A549 (cell line): ENCODE results near the gene MAML2. TPM values are rescaled to one million over a fixed set of nuclear protein-coding genes. Genes with fewer than 3 reads are reported as not detected.

Experiments used
- ATAC-seq, 2 experiments: fragments of 200-7000 bp in 1 of 2; fragments of >200 bp in 1 of 2; cut with Nextera tagmentation in 1 of 2; cut with Tn5 transposase in 1 of 2; 3 replicates each; pipeline versions ENCODE4 v1.8.0 to v1.9.1; 2018 to 2020; ENCODE audit warnings: mild to moderate bottlenecking in 1 of 2, moderate library complexity in 1 of 2
- CTCF ChIA-PET: fragments of 300-600 bp; sonication (Branson Sonifier 250); formaldehyde crosslinking; extraction: SDS; loops from one replicate; lab custom pipeline; 2021; ENCODE audit warnings: antibody characterized with exemption, inconsistent platforms; lab: Yijun Ruan, JAX
- POLR2A ChIA-PET: fragments of 350-600 bp; formaldehyde crosslinking; extraction: SDS; loops from one replicate; lab custom pipeline; 2021; ENCODE audit warnings: antibody characterized with exemption, inconsistent platforms; lab: Yijun Ruan, JAX
- DNase-seq, 2 experiments: peaks; one replicate each; pipeline versions ENCODE4 v3.0.0 to v3.0.0-alpha.2; 2011 to 2016; ENCODE audit warnings: low read depth in 1 of 2, low spot score in 1 of 2
- FAIRE-seq: peaks from 2 replicates; lab custom pipeline; 2011; peaks lifted over from hg19 to GRCh38; lab: Jason Lieb, UNC
- H3K27ac ChIP-seq, 2 experiments: fragments of >200 bp; sonication (Bioruptor Twin); formaldehyde crosslinking; 3 replicates each; pipeline ENCODE4 v1.5.1; 2016 to 2017
- H3K4me1 ChIP-seq: fragments of >200 bp; sonication (Bioruptor Twin); formaldehyde crosslinking; 3 replicates; pipeline ENCODE4 v1.6.1; 2016
- H3K4me2 ChIP-seq: fragments of >200 bp; sonication (Bioruptor Twin); formaldehyde crosslinking; 3 replicates; pipeline ENCODE4 v1.6.1; 2016
- H3K4me3 ChIP-seq: fragments of >200 bp; sonication (Bioruptor Twin); formaldehyde crosslinking; 3 replicates; pipeline ENCODE4 v1.5.1; 2016
- H3K9me3 ChIP-seq: fragments of >200 bp; sonication (Bioruptor Twin); formaldehyde crosslinking; 3 replicates; pipeline ENCODE4 v1.6.1; 2016
- CBX2 ChIP-seq: fragments of 200-600 bp; sonication (generic); IDR thresholded peaks from 2 replicates; pipeline ENCODE4 v1.6.1; 2016; ENCODE audit warnings: low read depth, mild to moderate bottlenecking, borderline replicate concordance
- CEBPB ChIP-seq, 2 experiments: fragments of >200 bp in 1 of 2; sonication (Bioruptor Twin) in 1 of 2; formaldehyde crosslinking in 1 of 2; IDR thresholded peaks; 2 replicates each; pipeline ENCODE4 v1.6.1; 2012 to 2016
- CHD4 ChIP-seq: fragments of 200-600 bp; sonication (generic); IDR thresholded peaks from 2 replicates; pipeline ENCODE4 v1.6.1; 2016; ENCODE audit warnings: antibody characterized with exemption, mild to moderate bottlenecking, borderline replicate concordance
- E2F6 ChIP-seq: IDR thresholded peaks from 2 replicates; pipeline ENCODE4 v1.6.1; 2012; ENCODE audit warnings: low read depth, borderline replicate concordance
- EHF ChIP-seq: fragments of 250-450 bp; sonication (Bioruptor Pico); IDR thresholded peaks from 2 replicates; pipeline ENCODE4 v1.5.0; 2020; ENCODE audit warnings: mild to moderate bottlenecking
- ESRRA ChIP-seq: fragments of 150-350 bp; IDR thresholded peaks from 2 replicates; pipeline ENCODE4 v1.6.1; 2014; ENCODE audit warnings: mild to moderate bottlenecking, low read length, borderline replicate concordance
- FOSB ChIP-seq: fragments of 250-450 bp; sonication (Bioruptor Pico); IDR thresholded peaks from 2 replicates; pipeline ENCODE4 v1.5.0; 2020; ENCODE audit warnings: mild to moderate bottlenecking, moderate library complexity
- FOXS1 ChIP-seq: fragments of 250-450 bp; sonication (Bioruptor Pico); IDR thresholded peaks from 2 replicates; pipeline ENCODE4 v1.5.0; 2020; ENCODE audit warnings: mild to moderate bottlenecking, moderate library complexity
- GATA3 ChIP-seq: IDR thresholded peaks from 2 replicates; pipeline ENCODE4 v1.6.1; 2012; ENCODE audit warnings: borderline replicate concordance
- HEYL ChIP-seq: fragments of 250-450 bp; sonication (Bioruptor Pico); IDR thresholded peaks from 2 replicates; pipeline ENCODE4 v1.8.0; 2021; ENCODE audit warnings: mild to moderate bottlenecking, moderate library complexity
- HOXB13 ChIP-seq: fragments of 250-450 bp; sonication (Bioruptor Pico); IDR thresholded peaks from 2 replicates; pipeline ENCODE4 v1.5.0; 2020; ENCODE audit warnings: low read depth, mild to moderate bottlenecking, moderate library complexity
- HOXB5 ChIP-seq: fragments of 250-450 bp; sonication (Bioruptor Pico); IDR thresholded peaks from 2 replicates; pipeline ENCODE4 v1.5.0; 2020; ENCODE audit warnings: mild to moderate bottlenecking, moderate library complexity
- JUNB ChIP-seq: fragments of >200 bp; sonication (Bioruptor Twin); formaldehyde crosslinking; IDR thresholded peaks from 2 replicates; pipeline ENCODE4 v1.6.1; 2016
- KDM1A ChIP-seq: fragments of 200-600 bp; sonication (generic); IDR thresholded peaks from 2 replicates; pipeline ENCODE4 v1.6.1; 2016; ENCODE audit warnings: low read depth, mild to moderate bottlenecking
- KDM5A ChIP-seq: fragments of 200-600 bp; sonication (generic); IDR thresholded peaks from 2 replicates; pipeline ENCODE4 v1.6.1; 2016; ENCODE audit warnings: antibody characterized with exemption, mild to moderate bottlenecking
- NPAS2 ChIP-seq: fragments of 250-450 bp; sonication (Bioruptor Pico); IDR thresholded peaks from 2 replicates; pipeline ENCODE4 v1.8.0; 2022; ENCODE audit warnings: mild to moderate bottlenecking, moderate library complexity, borderline replicate concordance
- PHF8 ChIP-seq: fragments of 200-600 bp; sonication (generic); IDR thresholded peaks from 2 replicates; pipeline ENCODE4 v1.6.1; 2016; ENCODE audit warnings: low read depth, mild to moderate bottlenecking, antibody characterized with exemption, moderate library complexity, borderline replicate concordance
- POLR2A ChIP-seq: IDR thresholded peaks from 2 replicates; pipeline ENCODE4 v1.6.1; 2012; ENCODE audit warnings: mild to moderate bottlenecking, low read length
- RAD21 ChIP-seq, 2 experiments: fragments of >200 bp in 1 of 2; sonication (Bioruptor Twin) in 1 of 2; formaldehyde crosslinking in 1 of 2; IDR thresholded peaks in 1 of 2; conservative IDR thresholded peaks in 1 of 2; 2 replicates in 1 of 2; 3 replicates in 1 of 2; pipeline ENCODE4 v1.6.1; 2012 to 2018; ENCODE audit warnings: inconsistent platforms in 1 of 2
- RFX5 ChIP-seq: fragments of 450-650 bp; IDR thresholded peaks from 2 replicates; pipeline ENCODE4 v1.7.1; 2014; ENCODE audit warnings: antibody characterized with exemption, mild to moderate bottlenecking, moderate library complexity
- RNF2 ChIP-seq: fragments of 200-600 bp; sonication (generic); IDR thresholded peaks from 2 replicates; pipeline ENCODE4 v1.6.1; 2016; ENCODE audit warnings: low read depth, mild to moderate bottlenecking, antibody characterized with exemption, moderate library complexity, borderline replicate concordance
- SMC3 ChIP-seq: fragments of >200 bp; sonication (Bioruptor Twin); formaldehyde crosslinking; IDR thresholded peaks from 3 replicates; pipeline ENCODE4 v1.6.1; 2018; ENCODE audit warnings: inconsistent platforms
- TFCP2L1 ChIP-seq: fragments of 250-450 bp; sonication (Bioruptor Pico); IDR thresholded peaks from 2 replicates; pipeline ENCODE4 v1.5.0; 2021; ENCODE audit warnings: mild to moderate bottlenecking
- TP53 ChIP-seq: fragments of 250-450 bp; sonication (Bioruptor Pico); IDR thresholded peaks from 2 replicates; pipeline ENCODE4 v1.5.0; 2021; ENCODE audit warnings: mild to moderate bottlenecking, moderate library complexity
- USF2 ChIP-seq: fragments of 450-650 bp; IDR thresholded peaks from 2 replicates; pipeline ENCODE4 v1.6.1; 2014; ENCODE audit warnings: antibody characterized with exemption
- ZFP36 ChIP-seq: fragments of 450-650 bp; IDR thresholded peaks from 2 replicates; pipeline ENCODE4 v1.6.1; 2014; ENCODE audit warnings: borderline replicate concordance; ENCODE audit not compliant: partially characterized antibody
- ZNF302 ChIP-seq: fragments of 250-450 bp; sonication (Bioruptor Pico); IDR thresholded peaks from 2 replicates; pipeline ENCODE4 v1.9.0; 2021; ENCODE audit warnings: inconsistent platforms, mild to moderate bottlenecking, moderate library complexity
- WGBS: methylation state at CpG from one replicate; pipeline ENCODE4 v1.1.6; 2017; ENCODE audit errors: missing lambda C conversion rate; 5-methylcytosine and 5-hydroxymethylcytosine counted together
- polyA plus RNA-seq, 4 experiments: library from polyadenylated mRNA; depleted of rRNA in 3 of 4; stranded (reverse); fragments of >200 nt; fragmentation: RNase III in 1 of 4; extraction: RNeasy Plus Mini Kit Qiagen cat#74134 plus additional on column Dnase treatment in 1 of 4; gene quantifications; 2 replicates in 3 of 4; 3 replicates in 1 of 4; pipeline ENCODE4 v1.2.3, GENCODE V29; 2011 to 2017
- TF ChIP-seq, protein P1 (sequence below): IDR thresholded peaks from 2 replicates; pipeline ENCODE4 v1.6.1; 2012

Gene MAML2
- polyA plus RNA-seq, 2 of the 4 experiments (the other 2 are of a cell fraction) = 1.5 to 2.5 TPM

- CTCF ChIA-PET = interaction anchor here (0.7 kb wide), 1 partner anchor 53 kb away, joined by 3 read pairs; the partner anchor contains the start of gene MAML2
- Histone ChIP-seq H3K9me3 (no peaks in the 10 kb centered on the region), H3K27ac (no peak overlapping the region), H3K4me3 (no peak overlapping the region), H3K4me2 (no peak overlapping the region), H3K4me1 (0 out of 3 replicates have a peak, but pooled peaks cover 3% of the 10 kb centered on the region)
- POLR2A ChIA-PET = no interaction called here
- DNase-seq (no peak), FAIRE-seq (no peak), ATAC-seq (no peak)
- no peak for TF ChIP-seq E2F6
- no peak for TF ChIP-seq JUNB
- no peak for TF ChIP-seq RFX5
- no peak for TF ChIP-seq EHF (CRISPR knock-in tag)
- TF ChIP-seq PHF8 = no peak
- no peak for TF ChIP-seq GATA3
- no peak for TF ChIP-seq USF2
- TF ChIP-seq TFCP2L1 (CRISPR knock-in tag) = no peak
- TF ChIP-seq ZFP36 = no peak
- no peak for TF ChIP-seq POLR2A
- TF ChIP-seq KDM5A = no peak
- no peak for TF ChIP-seq TP53 (CRISPR knock-in tag)
- no peak for TF ChIP-seq HOXB13 (CRISPR knock-in tag)
- no peak for TF ChIP-seq CEBPB (IDR thresholded peaks at IDR 0.05)
- no peak for TF ChIP-seq FOXS1 (CRISPR knock-in tag)
- TF ChIP-seq ZNF302 = no peak
- TF ChIP-seq ESRRA = no peak
- 88% methylated on average over 1 of the region's 1 CpG for WGBS
These were observed 52.4 kb downstream of the MAML2 start for GRCh38 chr11:96290631-96291030.

- Histone ChIP-seq H3K4me3 (no peak overlapping the region), H3K9me3 (no peaks in the 10 kb centered on the region), H3K4me1 (0 out of 3 replicates have a peak, but pooled peaks cover 3% of the 10 kb centered on the region), H3K27ac (no peak overlapping the region), H3K4me2 (no peak overlapping the region)
- POLR2A ChIA-PET = no interaction called here
- TF ChIP-seq E2F6 = no peak
- no peak for TF ChIP-seq HEYL (CRISPR knock-in tag)
- TF ChIP-seq KDM5A = no peak
- no peak for TF ChIP-seq KDM1A
- no peak for TF ChIP-seq POLR2A
- no peak for TF ChIP-seq SMC3
- no peak for TF ChIP-seq CBX2
- TF ChIP-seq RFX5 = no peak
- FAIRE-seq = no peak
- 87% methylated on average over 1 of the region's 1 CpG for WGBS
- CTCF ChIA-PET = interaction anchor here (0.7 kb wide), 1 partner anchor 53 kb away, joined by 3 read pairs; the partner anchor contains the start of gene MAML2
- no peak for DNase-seq
- ATAC-seq = no peak
These were observed 53.0 kb downstream of the MAML2 start for GRCh38 chr11:96290031-96290430.

- WGBS = 92% methylated on average over 3 of the region's 3 CpGs
- Histone ChIP-seq H3K4me1 (no peaks in the 10 kb centered on the region), H3K9me3 (no peaks in the 10 kb centered on the region), H3K27ac (no peak overlapping the region), H3K4me3 (no peak overlapping the region), H3K4me2 (no peak overlapping the region)
- ChIA-PET CTCF (no interaction called here), POLR2A (no interaction called here)
- DNase-seq (no peak), ATAC-seq (no peak), FAIRE-seq (no peak)
- TF ChIP-seq ZNF302 (no peak), RAD21 (conservative IDR thresholded peaks at IDR 0.05 in 1 of 2, IDR thresholded peaks at IDR 0.05 in 1 of 2) (no peak), HOXB5 (CRISPR knock-in tag) (no peak), CBX2 (no peak), CHD4 (no peak), NPAS2 (CRISPR knock-in tag) (no peak), HOXB13 (CRISPR knock-in tag) (no peak), HEYL (CRISPR knock-in tag) (no peak), FOSB (no peak), RNF2 (no peak), TFCP2L1 (CRISPR knock-in tag) (no peak)
- TF ChIP-seq, protein P1, sequence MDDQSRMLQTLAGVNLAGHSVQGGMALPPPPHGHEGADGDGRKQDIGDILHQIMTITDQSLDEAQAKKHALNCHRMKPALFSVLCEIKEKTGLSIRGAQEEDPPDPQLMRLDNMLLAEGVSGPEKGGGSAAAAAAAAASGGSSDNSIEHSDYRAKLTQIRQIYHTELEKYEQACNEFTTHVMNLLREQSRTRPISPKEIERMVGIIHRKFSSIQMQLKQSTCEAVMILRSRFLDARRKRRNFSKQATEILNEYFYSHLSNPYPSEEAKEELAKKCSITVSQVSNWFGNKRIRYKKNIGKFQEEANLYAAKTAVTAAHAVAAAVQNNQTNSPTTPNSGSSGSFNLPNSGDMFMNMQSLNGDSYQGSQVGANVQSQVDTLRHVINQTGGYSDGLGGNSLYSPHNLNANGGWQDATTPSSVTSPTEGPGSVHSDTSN = no peak
These were observed 54.1 kb downstream of the MAML2 start for GRCh38 chr11:96288915-96289314.
